ENCODE measurements around the gene POLE.

Gene POLE

DNA sequence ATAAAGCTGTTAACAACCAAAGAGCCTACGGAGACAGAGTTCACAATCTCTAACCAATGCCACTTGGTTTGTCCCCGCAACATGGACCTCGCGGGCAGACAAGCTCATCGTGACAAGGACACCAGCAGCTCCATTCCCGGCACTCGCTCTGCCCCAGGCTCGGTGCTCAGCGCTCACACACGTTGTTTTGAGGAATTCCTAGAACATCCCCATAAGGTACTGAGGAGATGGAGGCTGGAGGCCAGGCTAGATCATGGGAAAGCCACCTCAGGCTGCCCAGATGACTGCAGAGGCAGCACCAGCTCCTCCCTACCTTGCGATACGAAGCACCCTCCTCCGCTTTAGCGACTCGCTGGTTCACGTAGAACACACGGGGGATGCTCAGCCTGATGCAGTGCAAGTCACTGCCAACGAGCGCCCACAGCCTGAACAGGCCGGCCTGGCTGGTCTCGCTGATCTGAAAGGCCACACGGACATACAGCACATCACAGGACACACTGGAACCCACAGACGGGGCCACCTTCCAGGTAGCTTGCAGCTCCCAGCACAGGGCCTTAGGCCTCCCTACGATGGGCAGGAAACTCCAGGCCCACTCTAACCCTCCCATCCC is 38.4 kb downstream of the POLE start:
- Histone ChIP-seq H3K36me3 (ENCODE audit: insufficient read depth, low read length) (peaks cover 89% of the 10 kb centered on the region), H3K4me1 (ENCODE audit: insufficient read depth, low read length) (no peaks in the 10 kb centered on the region)
- DNase-seq = no peak

DNA sequence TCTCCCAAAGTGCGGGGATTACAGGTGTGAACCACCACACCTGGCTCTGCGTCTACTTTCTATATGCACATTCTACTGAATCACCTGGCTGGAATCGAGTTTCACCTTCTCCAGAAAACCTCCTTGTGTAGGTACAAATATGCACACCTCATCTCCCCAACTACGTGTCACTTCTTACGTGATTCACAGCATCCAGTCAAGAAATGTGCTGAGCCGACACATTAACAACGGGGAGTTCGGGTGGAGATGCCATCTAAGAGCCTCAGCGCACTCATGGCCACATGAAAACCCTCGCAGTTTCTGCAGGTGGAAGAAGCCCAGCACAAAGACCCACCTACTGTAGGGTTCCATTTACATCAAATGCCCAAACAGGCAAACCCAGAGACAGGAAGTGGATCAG is 39.3 kb downstream of the POLE start:
- no peak overlapping the region for H3K27ac ChIP-seq (ENCODE audit: low read length)
- no peaks in the 10 kb centered on the region for H3K9me3 ChIP-seq (ENCODE audit: insufficient read depth, low read length, severe bottlenecking)
- no peaks in the 10 kb centered on the region for H3K4me1 ChIP-seq (ENCODE audit: insufficient read depth, low read length)
- TF ChIP-seq EZH2 (IDR thresholded peaks at IDR 0.05; ENCODE audit: borderline replicate concordance, low read depth, low read length, severe bottlenecking) = no peak
- TF ChIP-seq, protein P1, sequence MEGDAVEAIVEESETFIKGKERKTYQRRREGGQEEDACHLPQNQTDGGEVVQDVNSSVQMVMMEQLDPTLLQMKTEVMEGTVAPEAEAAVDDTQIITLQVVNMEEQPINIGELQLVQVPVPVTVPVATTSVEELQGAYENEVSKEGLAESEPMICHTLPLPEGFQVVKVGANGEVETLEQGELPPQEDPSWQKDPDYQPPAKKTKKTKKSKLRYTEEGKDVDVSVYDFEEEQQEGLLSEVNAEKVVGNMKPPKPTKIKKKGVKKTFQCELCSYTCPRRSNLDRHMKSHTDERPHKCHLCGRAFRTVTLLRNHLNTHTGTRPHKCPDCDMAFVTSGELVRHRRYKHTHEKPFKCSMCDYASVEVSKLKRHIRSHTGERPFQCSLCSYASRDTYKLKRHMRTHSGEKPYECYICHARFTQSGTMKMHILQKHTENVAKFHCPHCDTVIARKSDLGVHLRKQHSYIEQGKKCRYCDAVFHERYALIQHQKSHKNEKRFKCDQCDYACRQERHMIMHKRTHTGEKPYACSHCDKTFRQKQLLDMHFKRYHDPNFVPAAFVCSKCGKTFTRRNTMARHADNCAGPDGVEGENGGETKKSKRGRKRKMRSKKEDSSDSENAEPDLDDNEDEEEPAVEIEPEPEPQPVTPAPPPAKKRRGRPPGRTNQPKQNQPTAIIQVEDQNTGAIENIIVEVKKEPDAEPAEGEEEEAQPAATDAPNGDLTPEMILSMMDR (IDR thresholded peaks at IDR 0.05; ENCODE audit: borderline replicate concordance, extremely low read depth, low read length, poor library complexity, severe bottlenecking) = no peak
- peaks cover 31% of the 10 kb centered on the region for H4K20me1 ChIP-seq (ENCODE audit: insufficient read depth, low read length)
- no peak overlapping the region for H3K9ac ChIP-seq (ENCODE audit: low read depth, low read length)
- no peaks in the 10 kb centered on the region; the same call in 1 of the 2 replicates for H3K79me2 ChIP-seq (ENCODE audit: insufficient read depth, low read length)
- peaks cover 89% of the 10 kb centered on the region for H3K36me3 ChIP-seq (ENCODE audit: insufficient read depth, low read length)
- DNase-seq = no peak
- H3K27me3 ChIP-seq (ENCODE audit: insufficient read depth, low read length, poor library complexity) = no peaks in the 10 kb centered on the region
- no peak overlapping the region for H3K4me2 ChIP-seq (ENCODE audit: insufficient read depth, low read length)
- H3K4me3 ChIP-seq (ENCODE audit: low read depth in 1 of 2, low read length in 2 of 2) = no peak overlapping the region
- no peak for ATAC-seq (ENCODE audit: insufficient read depth, low read depth)
- H2AFZ ChIP-seq (ENCODE audit: low read depth, low read length) = no peak overlapping the region

More for the DNA sequence above, 38.4 kb downstream of the POLE start:
- Histone ChIP-seq H3K9ac (ENCODE audit: low read depth, low read length) (no peak overlapping the region), H3K79me2 (ENCODE audit: insufficient read depth, low read length) (no peaks in the 10 kb centered on the region; the same call in 1 of the 2 replicates), H2AFZ (ENCODE audit: low read depth, low read length) (no peak overlapping the region), H3K27ac (ENCODE audit: low read length) (no peak overlapping the region), H3K4me3 (ENCODE audit: low read depth in 1 of 2, low read length in 2 of 2) (no peak overlapping the region), H4K20me1 (ENCODE audit: insufficient read depth, low read length) (peaks cover 23% of the 10 kb centered on the region), H3K4me2 (ENCODE audit: insufficient read depth, low read length) (no peak overlapping the region), H3K9me3 (ENCODE audit: insufficient read depth, low read length, severe bottlenecking) (no peaks in the 10 kb centered on the region), H3K27me3 (ENCODE audit: insufficient read depth, low read length, poor library complexity) (no peaks in the 10 kb centered on the region)
- no peak; the same call in 2 of the 3 replicates for ATAC-seq (ENCODE audit: insufficient read depth, low read depth)
- TF ChIP-seq, protein P1 (IDR thresholded peaks at IDR 0.05; ENCODE audit: borderline replicate concordance, extremely low read depth, low read length, poor library complexity, severe bottlenecking) = no peak
- no peak for TF ChIP-seq EZH2 (IDR thresholded peaks at IDR 0.05; ENCODE audit: borderline replicate concordance, low read depth, low read length, severe bottlenecking)

DNA sequence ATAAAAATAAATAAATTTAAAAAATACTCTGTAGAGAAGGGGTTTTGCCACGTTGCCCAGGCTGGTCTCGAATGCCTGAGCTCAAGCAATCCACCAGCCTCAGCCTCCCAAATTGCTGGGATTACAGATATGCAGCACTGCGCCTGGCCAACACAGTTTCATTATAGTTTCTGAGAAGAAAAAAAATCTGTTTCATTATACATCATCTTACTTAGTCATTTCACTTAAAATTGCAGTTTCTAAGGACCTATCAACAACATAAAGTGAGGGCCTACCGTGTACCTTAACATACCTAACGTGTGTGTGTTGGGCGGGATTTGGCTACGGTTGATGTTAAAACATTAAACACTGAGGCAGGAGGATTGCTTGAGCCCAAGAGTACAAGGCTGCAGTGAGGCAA is 40.3 kb downstream of the POLE start:
- no peak overlapping the region for H3K9ac ChIP-seq (ENCODE audit: low read depth, low read length)
- H3K27me3 ChIP-seq (ENCODE audit: insufficient read depth, low read length, poor library complexity) = no peaks in the 10 kb centered on the region
- no peak overlapping the region for H3K4me3 ChIP-seq (ENCODE audit: low read depth in 1 of 2, low read length in 2 of 2)
- H3K27ac ChIP-seq (ENCODE audit: low read length) = no peak overlapping the region
- H3K9me3 ChIP-seq (ENCODE audit: insufficient read depth, low read length, severe bottlenecking) = no peaks in the 10 kb centered on the region
- H4K20me1 ChIP-seq (ENCODE audit: insufficient read depth, low read length) = peaks cover 36% of the 10 kb centered on the region
- no peak for ATAC-seq (ENCODE audit: insufficient read depth, low read depth)
- H2AFZ ChIP-seq (ENCODE audit: low read depth, low read length) = no peak overlapping the region
- DNase-seq = no peak
- no peak overlapping the region for H3K4me2 ChIP-seq (ENCODE audit: insufficient read depth, low read length)
- H3K36me3 ChIP-seq (ENCODE audit: insufficient read depth, low read length) = peaks cover 90% of the 10 kb centered on the region
- H3K4me1 ChIP-seq (ENCODE audit: insufficient read depth, low read length) = no peaks in the 10 kb centered on the region
- no peaks in the 10 kb centered on the region; the same call in 1 of the 2 replicates for H3K79me2 ChIP-seq (ENCODE audit: insufficient read depth, low read length)
- TF ChIP-seq, protein P1 (IDR thresholded peaks at IDR 0.05; ENCODE audit: borderline replicate concordance, extremely low read depth, low read length, poor library complexity, severe bottlenecking) = no peak
- TF ChIP-seq EZH2 (IDR thresholded peaks at IDR 0.05; ENCODE audit: borderline replicate concordance, low read depth, low read length, severe bottlenecking) = no peak

Measured in DND-41 (cell line).